HG02571 (cell line): Measurements from ENCODE around the gene UBQLN1.
"Not testable (repeated sequence)": the region's sequence is repeated elsewhere in the genome, so short reads cannot be mapped to it uniquely, and the experiment has no call there.

ENCODE experiments used
- ATAC-seq: cut with Tn5 transposase; IDR thresholded peaks from one replicate; pipeline ENCODE4 v1.9.1; 2021; ENCODE audit warnings: mild to moderate bottlenecking, moderate library complexity; ENCODE audit not compliant: unreplicated experiment

Gene UBQLN1

DNA sequence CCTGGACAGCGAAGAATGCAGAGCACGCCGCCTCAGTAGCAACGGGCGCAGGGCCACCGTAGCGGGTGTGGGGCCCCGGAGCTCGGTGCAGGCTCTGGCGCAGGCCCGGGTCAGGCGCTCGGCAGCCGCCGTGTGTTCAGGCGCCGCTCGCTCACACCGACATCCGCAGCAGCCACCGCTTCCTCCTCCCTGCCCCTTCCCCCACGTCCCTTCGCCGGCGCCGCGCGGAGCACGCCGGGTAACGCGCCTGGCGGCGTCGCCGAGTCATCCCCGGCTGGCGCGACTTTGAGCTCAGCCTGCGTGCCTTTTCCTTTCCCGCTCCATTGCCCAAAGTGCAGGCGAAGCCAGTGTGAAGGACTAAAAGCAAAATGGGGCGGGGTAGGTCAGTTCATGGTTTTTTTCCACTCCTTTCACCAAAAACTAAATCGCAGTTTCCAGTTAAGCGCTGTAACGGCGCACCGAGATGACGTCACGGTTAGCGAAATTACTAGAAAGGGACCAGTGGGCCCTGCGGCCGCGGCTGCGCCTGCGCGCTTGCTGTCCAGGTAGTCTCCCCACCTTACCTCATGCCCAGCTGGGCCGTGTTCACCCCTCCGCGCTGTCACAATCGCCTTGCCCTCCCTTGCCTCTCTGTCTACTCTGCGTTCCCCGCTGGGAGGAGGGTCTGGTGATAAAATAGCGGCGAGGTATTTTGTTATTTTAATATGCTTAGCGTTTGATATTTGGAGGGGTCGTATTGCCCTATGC is at the start of gene UBQLN1:
Gene UBQLN1, minus strand, starts transcription at position 191 of the 747 bp plus-strand sequence. CDS start 279 bp downstream, outside the sequence.
- peak; percentile 76 for ATAC-seq

DNA sequence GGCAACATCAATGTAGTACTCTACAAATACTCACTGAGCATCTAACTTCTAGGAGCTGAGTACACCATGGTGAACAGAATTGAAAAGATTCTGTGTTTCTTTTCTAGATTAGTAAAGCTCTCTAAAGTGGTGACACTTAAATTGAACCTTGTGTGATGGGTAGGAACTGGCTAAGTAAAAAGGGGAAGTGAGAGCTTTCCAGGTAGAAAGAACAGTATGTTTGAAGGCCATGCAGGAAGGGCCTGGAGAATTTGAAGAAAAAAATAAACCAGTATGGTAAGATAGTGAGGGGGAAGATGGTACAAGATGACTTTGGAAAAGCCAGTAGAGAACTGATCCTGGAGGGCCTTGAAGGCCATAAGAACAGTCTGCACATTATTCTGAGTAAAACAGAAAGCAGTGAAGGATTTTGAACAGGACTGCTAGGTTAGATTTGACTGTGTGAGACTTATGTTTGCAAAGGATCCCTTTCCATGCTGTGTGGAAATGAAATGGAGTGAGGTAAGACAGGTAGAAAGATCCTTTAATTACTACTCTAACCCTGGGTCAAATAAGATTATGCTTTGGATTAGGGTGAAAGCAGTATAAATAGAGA is 46.7 kb upstream of the UBQLN1 start:
- ATAC-seq: no peak

DNA sequence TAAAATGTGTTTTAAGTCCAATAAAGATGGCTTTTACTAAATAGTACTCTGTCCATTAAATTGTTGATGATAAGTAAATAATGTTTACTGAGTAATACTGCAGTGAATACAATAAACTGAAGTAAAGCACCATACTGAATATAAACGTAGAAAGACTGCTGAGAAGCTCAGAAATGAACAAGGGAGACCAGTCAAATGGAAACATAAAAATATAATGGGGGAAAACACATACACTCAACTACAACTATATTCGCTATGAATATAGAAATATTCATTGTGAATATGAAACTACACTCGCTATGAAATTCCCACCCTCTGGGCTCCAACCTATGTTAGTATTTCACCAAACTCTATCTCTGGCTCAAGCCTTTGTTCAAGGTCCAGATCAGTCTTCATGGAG is 41.9 kb upstream of the UBQLN1 start:
- no peak for ATAC-seq

DNA sequence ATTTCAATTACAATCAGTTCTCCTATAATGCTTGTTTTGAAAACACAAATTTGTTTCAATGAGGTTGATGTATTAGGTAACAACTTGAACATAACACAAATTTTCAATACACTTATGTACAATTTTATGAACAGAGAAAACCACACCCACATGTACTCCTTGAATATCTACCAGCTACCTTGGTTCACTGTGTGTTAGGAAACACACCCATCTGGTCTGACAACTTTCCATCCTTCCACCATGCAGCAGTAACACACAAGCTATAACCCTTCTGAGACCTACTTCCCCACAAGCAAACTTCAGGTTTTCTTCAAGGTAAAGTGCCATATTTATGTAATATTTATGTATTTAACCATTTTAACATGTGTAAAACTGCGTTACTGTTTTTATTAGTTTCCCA is 36.4 kb upstream of the UBQLN1 start:
- no peak for ATAC-seq

DNA sequence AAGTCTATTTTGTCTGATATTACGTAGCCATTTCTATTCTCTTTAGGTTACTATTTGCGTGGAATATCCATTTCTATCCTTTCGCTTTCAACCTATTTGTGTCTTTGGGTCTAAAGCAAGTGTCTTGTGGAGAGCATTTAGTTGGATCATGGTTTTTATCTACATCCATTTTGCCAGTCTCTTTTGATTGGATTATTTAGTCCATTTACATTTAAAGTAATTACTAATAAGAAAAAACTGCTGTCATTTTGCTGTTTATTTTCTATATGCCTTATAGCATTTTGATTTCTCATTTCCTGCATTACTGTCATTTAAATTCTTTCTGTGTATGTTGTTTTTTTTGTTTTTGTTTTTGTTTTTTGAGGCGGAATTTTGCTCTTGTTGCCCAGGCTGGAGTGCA is 26.0 kb upstream of the UBQLN1 start:
- no peak for ATAC-seq

DNA sequence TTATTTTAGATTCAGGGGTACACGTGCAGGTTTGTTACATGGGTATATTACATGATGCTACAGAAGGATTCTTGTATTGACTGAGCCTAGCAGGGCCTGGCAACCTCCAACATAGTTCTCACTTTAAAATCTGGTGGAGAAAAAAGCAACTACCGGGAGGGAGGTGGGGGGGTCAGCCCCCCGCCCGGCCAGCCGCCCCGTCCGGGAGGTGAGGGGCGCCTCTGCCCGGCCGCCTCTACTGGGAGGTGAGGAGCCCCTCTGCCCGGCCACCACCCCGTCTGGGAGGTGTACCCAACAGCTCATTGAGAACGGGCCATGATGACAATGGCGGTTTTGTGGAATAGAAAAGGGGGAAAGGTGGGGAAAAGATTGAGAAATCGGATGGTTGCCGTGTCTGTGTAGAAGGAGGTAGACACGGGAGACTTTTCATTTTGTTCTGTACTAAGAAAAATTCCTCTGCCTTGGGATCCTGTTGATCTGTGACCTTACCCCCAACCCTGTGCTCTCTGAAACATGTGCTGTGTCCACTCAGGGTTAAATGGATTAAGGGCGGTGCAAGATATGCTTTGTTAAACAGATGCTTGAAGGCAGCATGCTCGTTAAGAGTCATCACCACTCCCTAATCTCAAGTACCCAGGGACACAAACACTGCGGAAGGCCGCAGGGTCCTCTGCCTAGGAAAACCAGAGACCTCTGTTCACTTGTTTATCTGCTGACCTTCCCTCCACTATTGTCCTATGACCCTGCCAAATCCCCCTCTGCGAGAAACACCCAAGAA is 21.0 kb upstream of the UBQLN1 start:
- not testable (repeated sequence) for ATAC-seq

DNA sequence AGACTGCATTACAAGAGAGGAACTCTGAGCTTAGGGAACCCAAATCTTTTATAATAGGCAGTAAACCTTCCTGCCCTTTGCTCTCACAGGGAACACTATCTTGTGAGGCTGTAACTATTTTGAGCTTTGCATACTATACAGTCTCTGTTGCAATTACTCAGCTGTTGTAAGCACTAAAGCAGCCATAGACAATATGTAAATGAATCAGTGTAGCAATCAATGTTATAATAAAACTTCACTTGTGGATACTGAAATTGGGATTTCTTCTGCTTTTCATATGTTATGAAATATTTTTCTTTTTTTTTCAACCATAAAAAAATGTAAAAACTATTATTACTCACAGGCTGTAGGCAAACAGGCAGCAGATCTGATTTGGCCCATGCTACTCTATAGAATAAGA is 16.7 kb upstream of the UBQLN1 start:
- no peak for ATAC-seq

DNA sequence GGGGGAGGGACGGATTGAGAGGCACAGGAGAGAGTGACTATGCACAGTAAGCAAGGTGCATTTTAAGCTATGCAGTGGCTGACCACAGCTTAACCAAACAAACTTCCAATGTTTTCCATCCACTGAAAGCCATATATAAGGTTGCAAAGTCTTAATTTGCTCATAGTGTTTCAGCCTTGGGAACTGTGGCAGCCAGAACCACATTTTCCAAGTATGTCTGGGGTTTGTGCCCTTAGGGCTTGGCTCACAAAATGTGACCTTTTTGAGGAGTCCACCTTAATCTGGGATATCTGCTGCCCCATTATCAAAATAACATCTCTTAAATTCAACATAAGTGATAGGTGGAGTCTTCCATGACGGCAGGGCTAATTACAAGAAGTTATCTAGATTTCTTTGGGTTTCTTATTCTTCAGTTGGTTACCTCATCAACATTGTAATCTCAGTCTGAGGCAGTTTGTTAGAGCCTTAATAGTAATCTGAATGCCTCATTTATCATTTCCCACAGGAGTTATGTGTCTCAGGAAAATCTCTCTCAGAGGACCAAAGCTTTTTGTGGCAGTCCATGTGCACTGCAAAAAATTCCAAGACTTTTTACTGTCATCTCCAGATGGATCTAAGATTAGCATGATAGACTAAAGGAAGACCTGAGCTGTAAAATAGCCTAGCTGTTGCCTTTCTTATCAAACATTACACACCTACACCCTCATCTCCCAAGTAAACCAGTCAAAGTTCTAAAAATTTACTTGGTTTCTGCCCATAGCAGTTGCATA is 15.2 kb upstream of the UBQLN1 start:
- ATAC-seq: no peak

DNA sequence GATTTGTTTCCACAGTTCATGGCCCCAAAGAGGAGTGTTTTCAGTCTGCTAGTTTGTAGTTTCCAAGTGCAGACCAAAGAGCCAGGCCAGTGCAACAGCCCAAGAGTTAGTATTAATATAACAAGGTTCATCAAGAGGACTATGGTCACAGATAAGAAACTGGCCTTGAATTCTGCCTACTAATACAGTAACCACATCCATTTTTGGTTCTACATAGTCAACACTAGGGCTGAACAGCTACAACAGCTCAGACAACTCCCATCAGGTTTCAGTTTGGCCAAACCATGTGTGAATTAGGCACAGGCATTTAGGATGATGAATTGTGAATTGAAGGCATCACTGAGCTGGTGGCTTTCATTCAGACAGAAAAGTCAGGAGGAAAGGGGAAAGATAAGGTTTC is 13.8 kb upstream of the UBQLN1 start:
- no peak for ATAC-seq

DNA sequence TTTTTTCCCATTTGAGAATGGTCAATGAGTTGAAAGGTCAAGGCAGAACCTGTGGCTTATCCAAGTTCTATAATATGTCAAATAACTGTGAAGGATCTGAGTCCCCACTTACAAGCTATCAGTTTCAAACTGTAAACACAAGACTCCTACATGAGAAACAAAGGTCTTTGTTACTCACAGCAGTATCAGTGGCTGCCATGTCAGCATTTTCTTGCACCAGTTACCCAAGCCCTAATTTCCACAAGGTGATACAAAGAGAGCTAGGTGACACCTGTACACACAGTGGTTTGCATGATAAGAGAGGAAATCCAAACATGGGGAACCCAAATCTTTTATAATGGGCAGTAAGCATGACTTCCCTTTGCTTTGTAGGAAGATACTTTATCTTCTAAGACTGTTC is 8.0 kb upstream of the UBQLN1 start:
- ATAC-seq: no peak

DNA sequence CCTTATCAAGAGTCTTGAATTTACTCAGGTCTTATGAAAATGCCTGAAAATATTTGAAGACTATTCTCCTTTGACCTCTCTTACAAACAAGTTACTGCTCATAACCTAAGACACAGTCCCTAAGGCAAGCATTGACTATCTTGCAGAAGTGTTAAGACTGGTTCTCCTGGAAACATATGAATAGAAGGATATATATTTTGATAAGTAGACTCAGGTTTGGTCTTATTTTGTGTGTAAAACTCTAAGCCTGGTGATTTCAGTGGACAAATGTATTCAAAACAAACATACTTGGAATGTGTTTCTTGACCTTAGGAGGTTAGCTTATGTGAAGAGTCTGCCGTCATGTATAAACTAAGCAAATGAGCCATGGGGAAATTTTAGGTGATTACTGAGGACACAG is 7.5 kb upstream of the UBQLN1 start:
- no peak for ATAC-seq

DNA sequence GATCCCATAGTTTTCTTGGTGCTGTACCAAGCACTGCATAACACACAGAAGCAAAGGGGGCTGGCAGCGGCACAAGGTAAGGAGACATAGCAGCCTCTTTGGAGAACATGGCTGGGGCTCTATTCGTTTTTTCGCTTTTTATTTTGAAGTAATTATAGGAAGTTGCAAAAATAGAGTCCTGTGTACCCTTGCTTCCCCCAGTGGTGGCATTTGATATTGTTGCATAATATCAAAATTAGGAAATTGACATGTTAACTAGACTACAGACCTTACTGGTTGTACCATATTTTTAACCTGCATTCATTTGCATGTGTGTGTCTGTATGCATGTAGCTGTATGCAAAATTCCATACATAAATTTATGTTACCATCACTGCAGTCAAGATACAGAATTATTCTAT is 6.6 kb upstream of the UBQLN1 start:
- ATAC-seq: no peak

DNA sequence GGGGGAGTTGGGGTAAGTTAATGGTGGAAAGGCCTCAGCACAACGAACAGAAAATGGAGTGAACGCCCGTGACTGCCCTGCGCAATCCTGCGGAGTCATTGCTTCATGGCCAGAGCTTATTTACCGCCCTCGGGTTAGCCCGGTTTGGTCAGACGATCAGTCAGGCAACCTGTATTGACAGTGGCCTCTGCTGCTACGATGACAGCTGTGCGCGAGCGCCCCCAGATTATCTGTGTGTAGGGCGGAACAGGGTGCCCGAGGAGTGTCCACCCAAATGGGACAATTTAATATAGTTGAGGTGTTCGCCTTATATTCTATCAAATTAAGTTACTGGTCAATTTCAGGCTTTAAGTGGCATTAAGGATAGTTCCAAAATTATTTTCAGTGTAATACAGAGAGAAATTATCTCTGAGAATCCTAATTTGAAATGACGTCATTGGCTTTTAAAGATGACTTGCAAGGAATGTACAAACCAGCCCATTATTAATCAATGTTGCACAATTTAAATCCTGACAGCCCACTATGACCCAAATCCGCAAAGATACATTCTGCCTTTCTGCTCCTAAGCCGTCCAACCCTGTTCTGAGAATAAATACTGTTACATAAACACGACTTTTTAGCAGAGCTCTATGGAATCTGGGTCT is 879 bp upstream of the UBQLN1 start:
- peak; percentile 53 for ATAC-seq

DNA sequence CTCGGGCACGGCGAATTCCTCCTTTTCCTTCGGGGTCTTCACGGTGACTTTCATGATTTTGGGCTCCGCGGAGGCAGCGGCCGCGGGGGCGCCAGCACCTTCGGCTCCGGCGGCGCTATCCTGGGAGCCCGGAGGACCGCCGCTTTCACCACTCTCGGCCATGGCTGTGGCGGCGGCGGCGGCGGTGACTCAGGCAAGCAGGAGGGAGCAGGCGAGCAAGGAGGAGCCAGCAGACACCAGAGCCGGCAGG is 315 bp downstream of the UBQLN1 start:
- peak; percentile 46 for ATAC-seq

DNA sequence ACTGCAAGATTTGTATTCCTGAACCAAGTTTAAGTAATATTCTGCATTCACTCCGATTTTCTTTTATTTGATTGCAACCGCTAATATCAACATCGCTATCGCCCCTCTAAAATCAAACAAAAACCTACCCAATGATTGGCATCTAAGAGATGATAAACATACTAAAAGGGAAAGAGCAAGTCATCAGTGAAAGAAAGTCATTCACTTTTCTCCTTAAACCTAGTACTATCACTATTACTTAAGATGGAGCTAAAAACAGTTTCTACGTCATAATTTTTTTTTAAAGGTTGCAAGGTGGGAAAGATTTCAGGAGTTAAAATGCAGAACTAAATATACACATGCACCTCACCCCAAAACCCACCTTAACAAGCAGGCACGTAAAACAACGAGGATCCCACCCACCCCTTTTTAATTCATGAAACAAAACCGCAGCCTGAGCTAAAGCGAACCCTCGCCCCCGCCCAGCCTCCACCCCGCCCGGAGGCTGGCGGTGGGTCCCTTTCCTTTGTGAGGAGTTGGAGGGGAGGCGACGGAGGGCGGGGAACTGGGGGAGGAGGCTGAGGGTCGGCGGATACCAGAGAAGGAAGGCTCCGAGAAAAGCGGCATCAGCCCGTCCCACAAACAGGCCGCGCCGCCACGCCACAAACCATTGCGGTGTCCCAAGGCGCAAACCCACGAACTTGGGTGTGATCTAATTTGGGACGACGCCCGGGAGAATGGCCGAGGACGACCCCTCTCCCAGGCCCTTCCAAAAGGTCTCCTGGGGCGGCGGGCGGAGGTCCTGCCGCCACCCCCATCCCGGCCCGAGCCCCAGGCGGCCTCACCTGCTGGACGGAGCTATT is 861 bp downstream of the UBQLN1 start:
- peak; percentile 15 for ATAC-seq

DNA sequence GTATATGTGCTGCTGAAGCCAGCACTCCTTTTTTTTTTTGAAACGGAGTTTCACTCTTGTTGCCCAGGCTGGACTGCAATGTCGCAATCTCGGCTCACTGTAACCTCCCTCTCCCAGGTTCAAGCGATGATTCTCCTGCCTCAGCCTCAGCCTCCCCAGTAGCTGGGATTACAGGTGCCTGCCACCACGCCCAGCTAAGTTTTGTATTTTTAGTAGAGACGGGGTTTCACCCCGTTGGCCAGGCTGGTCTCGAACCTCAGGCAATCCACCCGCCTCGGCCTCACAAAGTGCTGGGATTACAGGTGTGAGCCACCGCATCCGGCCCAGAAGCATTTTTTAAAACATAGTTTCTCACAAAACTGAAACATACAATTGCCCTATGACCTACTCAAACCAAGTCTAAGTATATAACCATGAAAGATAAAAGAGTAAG is 2.5 kb downstream of the UBQLN1 start:
- ATAC-seq: not testable (repeated sequence)

DNA sequence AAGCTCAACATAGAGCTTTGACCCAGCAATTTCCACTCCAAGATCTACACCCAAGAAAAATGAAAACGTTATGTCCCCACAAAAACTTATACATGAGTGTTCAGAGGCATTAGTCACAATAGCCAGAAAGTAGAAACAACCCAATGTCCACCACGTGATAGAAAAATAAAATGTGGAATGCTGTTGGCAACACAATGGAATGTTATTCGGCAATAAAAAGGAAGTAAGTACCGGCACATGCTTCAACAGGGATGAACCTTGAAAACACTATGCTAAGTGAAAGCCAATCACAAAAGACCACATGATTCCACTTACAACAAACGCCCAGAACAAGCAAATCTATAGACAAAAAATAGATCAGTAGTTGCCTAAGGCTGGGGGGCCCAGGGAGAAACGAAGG is 6.0 kb downstream of the UBQLN1 start:
- ATAC-seq: no peak

DNA sequence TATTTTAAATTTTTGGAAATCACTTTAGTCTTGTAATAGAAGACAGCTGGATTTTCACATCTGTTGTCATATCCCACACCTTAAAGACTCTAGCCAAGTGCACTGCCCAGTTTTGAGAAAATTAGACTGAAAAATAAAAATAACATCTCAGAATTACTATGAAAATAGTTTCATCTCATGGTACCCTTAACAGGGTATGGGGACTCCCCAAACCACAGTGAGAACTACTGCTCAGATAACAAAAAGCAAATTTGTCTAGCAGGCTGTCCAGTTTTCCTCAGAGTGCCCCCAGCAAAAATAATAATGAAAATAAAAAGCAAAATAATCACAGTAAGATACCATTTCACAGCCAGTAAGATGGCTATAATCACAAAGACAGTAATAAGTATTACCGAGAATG is 6.5 kb downstream of the UBQLN1 start:
- no peak for ATAC-seq

DNA sequence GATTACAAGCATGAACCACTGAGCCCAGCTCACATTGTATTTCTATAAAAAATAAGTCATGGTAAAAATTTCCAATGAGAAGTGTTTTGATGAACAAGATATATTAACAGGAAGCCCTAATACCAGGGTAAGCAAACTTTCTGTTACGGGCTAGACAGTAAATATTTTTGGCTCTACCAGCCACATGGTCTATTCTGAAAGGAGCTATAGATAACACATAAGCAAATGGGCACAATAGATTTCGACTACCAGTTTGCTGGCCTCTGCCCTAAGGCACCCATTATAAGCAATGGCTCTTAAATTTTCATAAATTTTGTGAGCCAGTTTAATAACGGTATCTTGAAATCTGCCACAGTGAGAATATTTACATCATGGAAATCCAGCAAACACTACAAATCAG is 8.1 kb downstream of the UBQLN1 start:
- peak; percentile 42 for ATAC-seq

DNA sequence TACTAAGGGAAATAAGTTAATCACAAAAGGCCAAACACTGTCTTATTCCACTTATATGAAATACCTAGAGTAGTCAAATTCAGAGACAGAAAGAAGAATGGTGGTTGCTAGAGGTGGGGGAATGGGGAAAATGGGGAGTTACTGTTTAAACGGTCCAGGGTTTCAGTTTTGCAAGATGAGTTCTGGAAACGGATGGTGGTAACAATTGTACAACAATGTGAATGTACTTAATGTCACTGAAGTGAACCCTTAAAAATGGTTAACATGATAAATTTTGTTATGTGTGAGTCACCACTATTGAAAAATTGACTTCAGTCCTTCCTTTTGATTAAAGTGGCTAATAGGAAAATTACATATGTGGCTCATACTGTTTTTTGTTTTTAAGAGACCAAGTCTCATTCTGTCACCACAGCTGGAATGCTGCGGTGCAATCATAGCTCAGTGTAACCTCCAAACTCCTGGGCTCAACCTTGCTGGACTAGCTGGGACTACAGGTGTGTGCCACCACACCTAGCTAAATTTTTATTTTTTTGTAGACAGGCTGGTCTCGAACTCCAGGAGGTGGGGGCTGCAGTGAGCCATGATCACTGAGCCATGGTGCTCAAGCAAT is 8.7 kb downstream of the UBQLN1 start:
- no peak for ATAC-seq
